Heart left ventricle (tissue), 16 donors: ENCODE data around the gene PCDHGA1. TPM values are rescaled to one million over a fixed set of nuclear protein-coding genes. Genes with fewer than 3 reads are reported as not detected.

Source experiments
- ATAC-seq, 4 donors: fragments of 200-7000 bp; cut with Tn5 transposase; one replicate each; pipeline ENCODE4 v1.9.1; 2020 to 2022; ENCODE audit warnings: moderate library complexity in 4 of 4, mild to moderate bottlenecking in 3 of 4, moderate number of reproducible peaks in 1 of 4
- DNase-seq, 5 donors: peaks; one replicate each; pipeline ENCODE4 v3.0.0-alpha.2; 2020
- H3K27ac ChIP-seq, 12 donors: fragments of 200-600 bp; sonication (generic) in 4 of 12; one replicate each; pipeline versions ENCODE4 v1.5.0 to v1.8.0; 2016 to 2022; ENCODE audit warnings: mild to moderate bottlenecking in 2 of 12
- H3K27me3 ChIP-seq, 9 donors: fragments of 200-600 bp; sonication (generic) in 2 of 9; one replicate each; pipeline versions ENCODE4 v1.5.1 to v1.8.0; 2016 to 2022; ENCODE audit warnings: mild to moderate bottlenecking in 3 of 9
- H3K36me3 ChIP-seq, 9 donors: fragments of 200-600 bp; sonication (generic) in 2 of 9; one replicate each; pipeline versions ENCODE4 v1.5.0 to v1.8.0; 2018 to 2022; ENCODE audit warnings: mild to moderate bottlenecking in 2 of 9
- H3K4me1 ChIP-seq, 12 donors: fragments of 200-600 bp; sonication (generic) in 4 of 12; one replicate each; pipeline versions ENCODE4 v1.5.0 to v1.8.0; 2016 to 2022; ENCODE audit warnings: mild to moderate bottlenecking in 3 of 12
- H3K4me3 ChIP-seq, 12 donors: fragments of 200-600 bp; sonication (generic) in 4 of 12; one replicate each; pipeline versions ENCODE4 v1.5.0 to v1.8.0; 2017 to 2022; ENCODE audit warnings: mild to moderate bottlenecking in 9 of 12, moderate library complexity in 4 of 12
- H3K9me3 ChIP-seq, 12 donors: fragments of 200-600 bp; sonication (generic) in 4 of 12; one replicate each; pipeline versions ENCODE4 v1.5.0 to v1.8.0; 2016 to 2022; ENCODE audit warnings: mild to moderate bottlenecking in 1 of 12
- POLR2A ChIP-seq, 2 donors: fragments of 450-650 bp; IDR thresholded peaks; one replicate each; pipeline ENCODE4 v1.6.1; 2017; ENCODE audit warnings: antibody characterized with exemption in 2 of 2, mild to moderate bottlenecking in 2 of 2, moderate library complexity in 2 of 2
- WGBS, 4 donors: extraction: QIAGEN DNeasy Blood & Tissue Kit in 2 of 4; methylation state at CpG; one replicate each; pipeline versions ENCODE4 v1.1.5 to v1.1.7; 2013 to 2018; 5-methylcytosine and 5-hydroxymethylcytosine counted together
- intact Hi-C, 10 donors: fragments of 100-400 bp; cut with DNase I; formaldehyde crosslinking; loops; one replicate each; pipeline versions ENCODE4 v1.11.1 to v1.14.2; 2022
- polyA plus RNA-seq, 2 donors: library from polyadenylated mRNA; stranded (reverse); fragments of 200-250 nt; gene quantifications; one replicate each; pipeline ENCODE4 v1.2.3, GENCODE V29; 2013
- total RNA-seq, 9 donors: library from RNA; depleted of rRNA in 2 of 9; stranded (reverse); fragments of >200 nt in 2 of 9; fragmentation: NEBNext Ultra II Directional in 3 of 9; extraction: Animal tissue kit (Norgen Biotek cat#: 25700) in 3 of 9; gene quantifications; one replicate each; pipeline versions ENCODE4 v1.1.0 to v1.2.4, GENCODE V29; 2016 to 2023
- TF ChIP-seq, protein P1 (sequence below), 12 donors: fragments of 200-600 bp; sonication (generic) in 4 of 12; IDR thresholded peaks; one replicate each; pipeline versions ENCODE4 v1.5.0 to v1.8.0; 2018 to 2022; ENCODE audit warnings: antibody characterized with exemption in 12 of 12, mild to moderate bottlenecking in 5 of 12
- donor health status: ischemic (EF 13 %, LVEDD 7.1; RV severe dilation, severe dysfunction).
- donor health status: healthy with polysubstance abuse.
- donor health status: DM: no; HTN: yes; CAD: no.
- donor health status: DM: no; HTN: no; CAD: no.
- donor health status: ischemic (EF 25% LVEDD 6.9; RV normal size, moderate dysfunction).
- donor health status: ischemic (EF 25% LVEDD 5.7; RV mildly dilated, moderate dysfunction).
- donor health status: healthy.
- donor health status: DM: yes; HTN: yes; CAD: no.
- donor health status: ischemic (EF 35%, LVEDD 5.7; RV mildly dilated, moderate dysfunction).
- donor health status: nonischemic (EF 11% LVEDD 7.7; RV severe dilation, severe dysfunction).
- donor health status: DM: yes; HTN: yes; CAD: no.
- donor health status: PGD.
- donor health status: ischemic (EF 29% LVEDD 5.4; RV normal size, mild dysfunction).
- donor health status: nonischemic (EF 23%, LVEDD 6.1; RV moderate dilation, normal function).

The PCDHGA1 gene
- total and polyA plus RNA-seq, 11 donors = 1.3 to 4.9 (median 3.1) TPM

- TF ChIP-seq, protein P1, sequence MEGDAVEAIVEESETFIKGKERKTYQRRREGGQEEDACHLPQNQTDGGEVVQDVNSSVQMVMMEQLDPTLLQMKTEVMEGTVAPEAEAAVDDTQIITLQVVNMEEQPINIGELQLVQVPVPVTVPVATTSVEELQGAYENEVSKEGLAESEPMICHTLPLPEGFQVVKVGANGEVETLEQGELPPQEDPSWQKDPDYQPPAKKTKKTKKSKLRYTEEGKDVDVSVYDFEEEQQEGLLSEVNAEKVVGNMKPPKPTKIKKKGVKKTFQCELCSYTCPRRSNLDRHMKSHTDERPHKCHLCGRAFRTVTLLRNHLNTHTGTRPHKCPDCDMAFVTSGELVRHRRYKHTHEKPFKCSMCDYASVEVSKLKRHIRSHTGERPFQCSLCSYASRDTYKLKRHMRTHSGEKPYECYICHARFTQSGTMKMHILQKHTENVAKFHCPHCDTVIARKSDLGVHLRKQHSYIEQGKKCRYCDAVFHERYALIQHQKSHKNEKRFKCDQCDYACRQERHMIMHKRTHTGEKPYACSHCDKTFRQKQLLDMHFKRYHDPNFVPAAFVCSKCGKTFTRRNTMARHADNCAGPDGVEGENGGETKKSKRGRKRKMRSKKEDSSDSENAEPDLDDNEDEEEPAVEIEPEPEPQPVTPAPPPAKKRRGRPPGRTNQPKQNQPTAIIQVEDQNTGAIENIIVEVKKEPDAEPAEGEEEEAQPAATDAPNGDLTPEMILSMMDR (IDR thresholded peaks at IDR 0.05) = peak; percentile 98 to 100 (median 100)
- TF ChIP-seq POLR2A (IDR thresholded peaks at IDR 0.05) = no peak
- no peak overlapping the region for H3K4me3 ChIP-seq
- H3K4me1 ChIP-seq = peaks cover 12 to 77% (median 66%) of the 10 kb centered on the region in 12 donors
- H3K36me3 ChIP-seq = peaks cover 0 to 82% (median 38%) of the 10 kb centered on the region in 9 donors
- intact Hi-C loops = loop anchor here (1.0 to 10.0 kb wide), 19 partner anchors 32 to 200 kb away; partner anchors contain the start of genes PCDHGB7 (in 6 of the 10), PCDHGA11 (in 4 of the 10), PCDHGC3 (in 4 of the 10) and PCDHGA12 (in 2 of the 10)
- DNase-seq (peak; percentile 88 to 91 (median 88)), ATAC-seq (peak; percentile 53 to 73 (median 64))
- 33 to 37% (median 34%) methylated on average over 12 of the region's 12 CpGs for WGBS, 4 donors
- H3K27me3 ChIP-seq = no peaks in the 10 kb centered on the region
- peak overlapping the region in 11 of 12 donors; percentile 38 to 95 (median 75) for H3K27ac ChIP-seq
- no peaks in the 10 kb centered on the region for H3K9me3 ChIP-seq
These were observed 194.6 kb downstream of the PCDHGA1 start for GRCh38 chr5:141524604-141525597.

DNA sequence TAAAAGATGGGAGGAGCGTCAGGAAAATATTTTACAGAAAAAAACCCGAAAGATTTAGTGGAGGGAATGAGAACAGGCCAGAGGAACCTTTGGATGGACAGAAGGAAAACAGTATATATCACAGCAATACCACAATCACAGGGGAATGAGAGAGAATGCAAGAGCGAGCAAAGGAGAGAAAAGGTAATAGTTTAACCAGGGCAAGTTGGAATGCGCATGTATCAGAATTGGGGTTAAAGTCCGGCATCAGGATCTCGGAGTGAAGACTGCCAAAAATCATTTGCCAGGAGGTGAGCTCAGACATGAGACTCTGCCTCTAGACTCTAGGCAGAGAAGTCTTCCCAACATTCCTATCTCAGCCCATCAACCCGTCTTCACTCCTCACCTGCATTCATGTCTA, 195.3 kb downstream of the PCDHGA1 start:
- intact Hi-C loops = loop anchor here in 9 of 10 donors (2.0 to 10.0 kb wide), 15 partner anchors 33 to 201 kb away; partner anchors contain the start of genes PCDHGB7 (in 4 of the 9), PCDHGC3 (in 3 of the 9), PCDHGA11 (in 2 of the 9) and PCDHGA1 (in 1 of the 9)
- Histone ChIP-seq H3K27me3 (no peaks in the 10 kb centered on the region), H3K9me3 (no peaks in the 10 kb centered on the region), H3K27ac (peak overlapping the region in 10 of 12 donors; percentile 38 to 95 (median 76)), H3K36me3 (peaks cover 0 to 82% (median 38%) of the 10 kb centered on the region in 9 donors), H3K4me1 (peaks cover 12 to 77% (median 64%) of the 10 kb centered on the region in 12 donors), H3K4me3 (no peak overlapping the region)
- WGBS, 4 donors = 77 to 85% (median 83%) methylated on average over 7 of the region's 7 CpGs
- DNase-seq (no peak), ATAC-seq (no peak)
- TF ChIP-seq, protein P1 (IDR thresholded peaks at IDR 0.05) = no peak
- TF ChIP-seq POLR2A (IDR thresholded peaks at IDR 0.05) = no peak

DNA sequence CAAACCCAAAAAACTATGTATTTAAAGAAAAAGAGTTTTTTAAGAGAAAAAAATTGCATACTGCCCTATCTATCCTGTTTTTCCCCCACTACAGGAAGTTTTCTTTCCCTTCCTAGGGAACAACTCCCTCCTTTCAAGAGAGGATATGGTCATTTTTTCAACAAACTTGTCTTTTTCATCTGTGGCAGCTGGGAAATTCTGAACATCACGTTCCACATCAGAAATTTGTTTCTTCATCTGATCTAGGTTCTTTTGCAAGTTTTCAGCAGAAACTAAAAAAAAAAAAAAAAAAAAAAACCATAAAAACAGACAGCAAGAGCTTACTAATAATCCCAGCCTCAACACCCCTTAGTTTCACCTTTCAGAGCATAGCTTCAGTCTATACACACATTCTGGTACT, 197.1 kb downstream of the PCDHGA1 start:
- H3K27me3 ChIP-seq = no peaks in the 10 kb centered on the region
- peaks cover 3 to 63% (median 47%) of the 10 kb centered on the region in 12 donors for H3K4me1 ChIP-seq
- DNase-seq (no peak), ATAC-seq (no peak)
- peak overlapping the region; percentile 22 to 90 (median 84) for H3K27ac ChIP-seq
- H3K9me3 ChIP-seq = no peaks in the 10 kb centered on the region
- 44 to 57% (median 53%) methylated on average over 1 of the region's 1 CpG for WGBS, 4 donors
- H3K36me3 ChIP-seq = peaks cover 0 to 91% (median 41%) of the 10 kb centered on the region in 9 donors
- TF ChIP-seq, protein P1 (IDR thresholded peaks at IDR 0.05) = no peak
- no peak for TF ChIP-seq POLR2A (IDR thresholded peaks at IDR 0.05)
- no peak overlapping the region for H3K4me3 ChIP-seq
- intact Hi-C loops = loop anchor here in 7 of 10 donors (2.0 to 10.0 kb wide), 11 partner anchors 35 to 203 kb away; partner anchors contain the start of genes PCDHGA11 (in 2 of the 7), PCDHGB7 (in 2 of the 7), PCDHGC3 (in 2 of the 7) and PCDHGA1 (in 1 of the 7)
